Measurements from ENCODE around the gene ANKIB1. TPM values are rescaled to one million over a fixed set of nuclear protein-coding genes. Genes with fewer than 3 reads are reported as not detected.

Gene ANKIB1
- total and polyA plus RNA-seq, 4 donors = 3.9 to 14.8 (median 8.4) TPM

- TF ChIP-seq RXRA (IDR thresholded peaks at IDR 0.05) (no peak), JUND (IDR thresholded peaks at IDR 0.05) (no peak), GABPA (IDR thresholded peaks at IDR 0.05 in 1 of 2, conservative IDR thresholded peaks at IDR 0.05 in 1 of 2) (no peak), SP1 (IDR thresholded peaks at IDR 0.05) (no peak), FOXA2 (IDR thresholded peaks at IDR 0.05) (no peak), RAD21 (IDR thresholded peaks at IDR 0.05) (no peak), HNF4A (conservative IDR thresholded peaks at IDR 0.05) (no peak), ATF3 (IDR thresholded peaks at IDR 0.05) (no peak), HNF4G (IDR thresholded peaks at IDR 0.05) (no peak), NR2F2 (IDR thresholded peaks at IDR 0.05) (no peak), YY1 (IDR thresholded peaks at IDR 0.05) (no peak), TAF1 (conservative IDR thresholded peaks at IDR 0.05) (no peak), REST (IDR thresholded peaks at IDR 0.05) (no peak), ZBTB33 (IDR thresholded peaks at IDR 0.05) (no peak), CTCF (IDR thresholded peaks at IDR 0.05; ENCODE audit: low read depth, low read length, missing input control) (no peak), EGR1 (IDR thresholded peaks at IDR 0.05; ENCODE audit: low read depth in 2 of 2) (no peak), FOXA1 (IDR thresholded peaks at IDR 0.05) (no peak), MAX (IDR thresholded peaks at IDR 0.05) (no peak)
- no peak overlapping the region for H3K9ac ChIP-seq (ENCODE audit: low read depth in 1 of 2, low read length in 2 of 2)
- H3K4me1 ChIP-seq (ENCODE audit: control insufficient read depth in 4 of 4, insufficient read depth in 4 of 4, low read length in 3 of 4) = no peaks in the 10 kb centered on the region
- no peak overlapping the region for H3K4me3 ChIP-seq (ENCODE audit: low read depth in 1 of 3, low read length in 3 of 3)
- peaks cover 0 to 4% (median 2%) of the 10 kb centered on the region in 4 donors for H3K36me3 ChIP-seq (ENCODE audit: control insufficient read depth in 4 of 4, insufficient read depth in 3 of 4, low read depth in 1 of 4, low read length in 3 of 4)
- H3K9me3 ChIP-seq (ENCODE audit: control insufficient read depth in 4 of 4, low read length in 3 of 4) = no peaks in the 10 kb centered on the region
- 96% methylated on average over 3 of the region's 3 CpGs for WGBS
- H3K27ac ChIP-seq (ENCODE audit: low read depth in 1 of 2, low read length in 2 of 2) = no peak overlapping the region
- no peaks in the 10 kb centered on the region for H3K27me3 ChIP-seq (ENCODE audit: control insufficient read depth in 4 of 4, insufficient read depth in 4 of 4, low read length in 3 of 4)
- no peak for DNase-seq (ENCODE audit: low spot score)
Observed at GRCh38 chr7:92359801-92360200, 114.0 kb downstream of the ANKIB1 start.
